Activated CD8-positive, alpha-beta T cell treated with anti-CD3 and anti-CD28 coated beads for 36 hours (primary cell): ENCODE measurements around the gene PPARG. TPM values are rescaled to one million over a fixed set of nuclear protein-coding genes. Genes with fewer than 3 reads are reported as not detected.
"Not testable (repeated sequence)": the region's sequence is repeated elsewhere in the genome, so short reads cannot be mapped to it uniquely, and the experiment has no call there.

Experiments used
- ATAC-seq: fragments of 200-7000 bp; cut with Tn5 transposase; one replicate; pipeline ENCODE4 v1.10.0; 2021; ENCODE audit warnings: mild to moderate bottlenecking, moderate library complexity
- CTCF ChIA-PET: fragments of 350-600 bp; sonication (Branson Sonifier 250); formaldehyde crosslinking; loops from one replicate; lab custom pipeline; 2021; ENCODE audit warnings: antibody characterized with exemption; lab: Charles Lee
- POLR2A ChIA-PET: fragments of 350-600 bp; sonication (Branson Sonifier 250); formaldehyde crosslinking; loops from one replicate; lab custom pipeline; 2021; ENCODE audit warnings: antibody characterized with exemption; lab: Charles Lee
- DNase-seq: peaks from one replicate; pipeline ENCODE4 v3.0.0-alpha.2; 2020
- H3K27ac Mint-ChIP-seq: one replicate; pipeline ENCODE4 v1.8.0; 2021; ENCODE audit warnings: mild to moderate bottlenecking, mixed read lengths
- H3K27me3 Mint-ChIP-seq: one replicate; pipeline ENCODE4 v1.8.0; 2021; ENCODE audit warnings: mixed read lengths
- H3K36me3 Mint-ChIP-seq: one replicate; pipeline ENCODE4 v1.8.0; 2021; ENCODE audit warnings: low read depth, mixed read lengths
- H3K4me1 Mint-ChIP-seq: one replicate; pipeline ENCODE4 v1.8.0; 2021; ENCODE audit warnings: low read depth, mixed read lengths
- H3K4me3 Mint-ChIP-seq: one replicate; pipeline ENCODE4 v1.8.0; 2021; ENCODE audit warnings: mild to moderate bottlenecking, moderate library complexity, mixed read lengths
- H3K9me3 Mint-ChIP-seq: one replicate; pipeline ENCODE4 v1.8.0; 2021; ENCODE audit warnings: mixed read lengths
- CTCF ChIP-seq: fragments of 200-600 bp; IDR thresholded peaks from one replicate; pipeline ENCODE4 v1.8.0; 2022; ENCODE audit warnings: antibody characterized with exemption, mild to moderate bottlenecking
- intact Hi-C: fragments of 100-400 bp; cut with micrococcal nuclease; formaldehyde crosslinking; loops from one replicate; pipeline ENCODE4 v1.10.0; 2022
- total RNA-seq, 2 experiments: library from RNA; stranded (reverse); gene quantifications; one replicate each; pipeline ENCODE4 v1.2.3, GENCODE V29; 2021

PPARG gene
- total RNA-seq, 2 experiments from 2014 or later: 0.41 to 0.63 TPM

GRCh38 chr3:12268049-12268735 is 20.7 kb upstream of the PPARG start:
- no peak for TF ChIP-seq CTCF
- POLR2A ChIA-PET: no interaction called here

GRCh38 chr3:12270976-12271375 is 17.9 kb upstream of the PPARG start:
- DNase-seq: no peak
- intact Hi-C loops: no loop called here
- H3K4me3 Mint-ChIP-seq: no peak overlapping the region
- H3K27me3 Mint-ChIP-seq: peaks cover 8% of the 10 kb centered on the region
- no peak overlapping the region for H3K27ac Mint-ChIP-seq
- no peak for TF ChIP-seq CTCF
- CTCF ChIA-PET: no interaction called here
- no peak for ATAC-seq
- H3K4me1 Mint-ChIP-seq: no peaks in the 10 kb centered on the region
- POLR2A ChIA-PET: no interaction called here
- H3K36me3 Mint-ChIP-seq: no peaks in the 10 kb centered on the region
- H3K9me3 Mint-ChIP-seq: no peaks in the 10 kb centered on the region

More at GRCh38 chr3:12268049-12268735, 20.7 kb upstream of the PPARG start:
- no peak overlapping the region for H3K27ac Mint-ChIP-seq
- peaks cover 7% of the 10 kb centered on the region for H3K27me3 Mint-ChIP-seq
- H3K4me1 Mint-ChIP-seq: no peaks in the 10 kb centered on the region
- no peak for ATAC-seq
- CTCF ChIA-PET: no interaction called here
- H3K9me3 Mint-ChIP-seq: no peaks in the 10 kb centered on the region
- no peak for DNase-seq
- intact Hi-C loops: no loop called here
- H3K36me3 Mint-ChIP-seq: no peaks in the 10 kb centered on the region
- H3K4me3 Mint-ChIP-seq: no peak overlapping the region

GRCh38 chr3:12273045-12273695 is 15.7 kb upstream of the PPARG start:
- intact Hi-C loops: no loop called here
- no peak for ATAC-seq
- H3K4me3 Mint-ChIP-seq: no peak overlapping the region
- ChIA-PET POLR2A (interaction anchor here (0.5 kb wide), 1 partner anchor 197 kb away, joined by 3 read pairs; no protein-coding TSS in a partner anchor), CTCF (interaction anchor here (0.6 kb wide), 1 partner anchor 8 kb away, joined by 4 read pairs; no protein-coding TSS in a partner anchor)
- H3K36me3 Mint-ChIP-seq: no peaks in the 10 kb centered on the region
- no peaks in the 10 kb centered on the region for H3K4me1 Mint-ChIP-seq
- H3K27me3 Mint-ChIP-seq: peaks cover 12% of the 10 kb centered on the region
- DNase-seq: no peak
- no peaks in the 10 kb centered on the region for H3K9me3 Mint-ChIP-seq
- no peak overlapping the region for H3K27ac Mint-ChIP-seq
- TF ChIP-seq CTCF: no peak

- no peak overlapping the region for H3K4me3 Mint-ChIP-seq
- ChIA-PET CTCF (interaction anchor here (1.1 kb wide), 1 partner anchor 38 kb away, joined by 4 read pairs; no protein-coding TSS in a partner anchor), POLR2A (no interaction called here)
- peaks cover 21% of the 10 kb centered on the region for H3K27me3 Mint-ChIP-seq
- DNase-seq (no peak), ATAC-seq (no peak)
- H3K27ac Mint-ChIP-seq: no peak overlapping the region
- no peak for TF ChIP-seq CTCF
- no peaks in the 10 kb centered on the region for H3K36me3 Mint-ChIP-seq
- H3K4me1 Mint-ChIP-seq: no peaks in the 10 kb centered on the region
- no peaks in the 10 kb centered on the region for H3K9me3 Mint-ChIP-seq
- intact Hi-C loops: no loop called here
Measured at GRCh38 chr3:12275974-12276650, 12.8 kb upstream of the PPARG start.

GRCh38 chr3:12276827-12277226 is 12.0 kb upstream of the PPARG start:
- H3K9me3 Mint-ChIP-seq, DNase-seq, ATAC-seq, H3K36me3 Mint-ChIP-seq, H3K4me3 Mint-ChIP-seq, POLR2A ChIA-PET, intact Hi-C loops, H3K27ac Mint-ChIP-seq, H3K4me1 Mint-ChIP-seq: not testable (repeated sequence)
- peaks cover 24% of the 10 kb centered on the region for H3K27me3 Mint-ChIP-seq
- CTCF ChIA-PET: interaction anchor here (1.1 kb wide), 1 partner anchor 37 kb away, joined by 4 read pairs; no protein-coding TSS in a partner anchor
